ENCODE data around the gene CAPZB. TPM values are rescaled to one million over a fixed set of nuclear protein-coding genes. Genes with fewer than 3 reads are reported as not detected.

Gene CAPZB
- total RNA-seq, 2 experiments from 2014 or later: 335 to 340 TPM

DNA sequence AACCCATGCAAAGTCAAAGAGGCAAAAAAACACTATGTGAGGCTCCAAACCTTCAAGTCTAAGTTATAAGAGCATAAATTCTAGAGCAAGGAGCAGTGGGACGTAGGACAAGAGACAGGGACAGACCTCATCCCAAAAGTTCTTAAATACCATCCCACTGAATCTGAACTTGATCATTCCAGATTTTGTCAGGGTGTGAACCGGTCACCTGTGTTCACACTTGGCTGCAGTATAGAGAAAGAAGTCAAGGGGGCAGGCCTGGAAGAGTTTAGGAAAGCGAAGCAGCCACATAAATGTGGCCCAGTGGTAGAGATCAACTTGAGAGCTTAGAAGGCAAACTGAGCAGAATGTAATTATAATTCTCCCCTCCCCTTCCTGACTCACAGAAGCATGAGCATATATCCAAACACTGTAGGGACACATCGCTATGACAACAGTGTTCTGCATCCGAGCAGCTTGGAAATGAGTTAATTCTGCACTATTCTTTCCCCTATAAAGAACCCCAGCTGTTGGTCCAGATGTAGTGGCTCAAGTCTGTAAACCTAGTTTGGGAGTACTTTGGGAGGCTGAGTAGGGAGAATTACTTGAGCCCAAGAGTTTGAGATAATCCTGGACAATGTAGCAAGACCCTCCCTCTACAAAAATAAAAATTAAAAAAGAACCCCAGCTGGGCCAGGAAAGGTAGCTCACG is 176.1 kb downstream of the CAPZB start:
- H3K27me3 Mint-ChIP-seq: no peaks in the 10 kb centered on the region
- no peak for TF ChIP-seq CTCF (IDR thresholded peaks at IDR 0.05)
- ATAC-seq (no peak), DNase-seq (no peak)
- intact Hi-C loops (cut with micrococcal nuclease): no loop called here
- POLR2A ChIA-PET: interaction anchor here (1.9 kb wide), 1 partner anchor 48 kb away, joined by 5 read pairs; no protein-coding TSS in a partner anchor
- CTCF ChIA-PET: no interaction called here
- no peaks in the 10 kb centered on the region for H3K9me3 Mint-ChIP-seq
- H3K4me3 Mint-ChIP-seq: no peak overlapping the region
- peaks cover 18% of the 10 kb centered on the region for H3K36me3 Mint-ChIP-seq (ENCODE audit: low read depth)
- H3K27ac Mint-ChIP-seq: no peak overlapping the region
- peaks cover 17% of the 10 kb centered on the region for H3K4me1 Mint-ChIP-seq (ENCODE audit: low read depth)

DNA sequence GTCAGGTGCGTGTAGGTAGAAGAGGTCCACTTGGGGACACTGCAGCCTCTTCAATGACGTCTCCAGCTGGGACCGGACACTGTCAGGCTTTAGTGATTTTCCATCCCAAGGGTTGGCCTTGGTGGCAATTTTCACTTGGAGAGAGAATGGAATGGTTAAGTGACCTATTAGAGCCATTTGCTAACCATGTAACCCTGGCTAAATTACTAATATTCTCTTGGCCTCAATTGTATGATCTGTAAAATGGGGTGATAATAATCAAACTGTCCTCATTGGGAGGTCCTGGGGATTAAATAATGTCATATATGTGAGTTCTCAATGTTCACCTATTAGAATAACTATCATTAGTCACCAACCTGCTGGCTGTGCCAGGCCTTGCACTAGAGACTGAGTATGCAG is 176.8 kb downstream of the CAPZB start:
- H3K36me3 Mint-ChIP-seq (ENCODE audit: low read depth): peaks cover 19% of the 10 kb centered on the region
- H3K27ac Mint-ChIP-seq: no peak overlapping the region
- no peak for DNase-seq
- no peak overlapping the region for H3K4me3 Mint-ChIP-seq
- H3K27me3 Mint-ChIP-seq: no peaks in the 10 kb centered on the region
- ATAC-seq: no peak
- ChIA-PET CTCF (no interaction called here), POLR2A (no interaction called here)
- H3K4me1 Mint-ChIP-seq (ENCODE audit: low read depth): peaks cover 17% of the 10 kb centered on the region
- no peak for TF ChIP-seq CTCF (IDR thresholded peaks at IDR 0.05)
- intact Hi-C loops (cut with micrococcal nuclease): no loop called here
- H3K9me3 Mint-ChIP-seq: no peaks in the 10 kb centered on the region

DNA sequence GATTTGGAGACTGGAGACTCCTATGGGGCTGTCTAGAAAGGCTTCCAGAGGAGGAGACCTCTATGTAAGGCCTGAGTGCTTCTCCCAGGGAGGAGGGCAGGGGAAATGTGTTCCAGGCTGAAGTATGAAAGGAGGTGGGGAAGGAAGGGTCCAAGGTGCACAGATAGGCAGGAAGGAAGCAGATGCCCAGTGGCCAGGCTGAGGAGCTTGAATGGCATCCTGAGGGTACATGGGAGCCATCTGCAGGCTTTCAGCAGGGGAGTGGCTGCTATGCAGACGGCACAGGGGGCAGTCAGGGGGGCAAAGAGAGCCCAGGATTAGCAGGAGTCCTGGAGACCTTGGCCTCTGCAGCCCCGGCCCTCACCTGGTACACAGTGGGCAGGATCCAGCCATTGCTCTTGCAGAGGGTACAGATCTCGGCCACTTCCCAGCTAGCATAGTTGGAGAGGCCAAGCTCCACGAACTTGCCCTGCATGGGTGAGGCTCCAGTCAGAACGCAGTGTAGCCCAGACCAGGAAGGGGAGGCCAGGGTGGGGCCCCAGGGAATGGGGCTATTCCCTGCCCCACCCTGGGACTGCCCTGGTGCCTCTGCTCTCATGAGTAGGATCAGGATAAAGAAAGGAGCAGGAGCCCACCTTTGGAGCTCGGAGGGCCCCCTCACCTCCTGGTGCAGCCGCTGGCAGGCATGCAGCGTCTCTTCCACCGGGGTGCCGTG is 177.4 kb downstream of the CAPZB start:
- H3K4me3 Mint-ChIP-seq: no peak overlapping the region
- CTCF ChIA-PET: no interaction called here
- H3K9me3 Mint-ChIP-seq: no peaks in the 10 kb centered on the region
- TF ChIP-seq CTCF (IDR thresholded peaks at IDR 0.05): no peak
- H3K27ac Mint-ChIP-seq: no peak overlapping the region
- POLR2A ChIA-PET: no interaction called here
- DNase-seq (no peak), ATAC-seq (no peak)
- H3K27me3 Mint-ChIP-seq: no peaks in the 10 kb centered on the region
- intact Hi-C loops (cut with micrococcal nuclease): no loop called here
- peaks cover 12% of the 10 kb centered on the region for H3K4me1 Mint-ChIP-seq (ENCODE audit: low read depth)
- peaks cover 19% of the 10 kb centered on the region for H3K36me3 Mint-ChIP-seq (ENCODE audit: low read depth)

- CTCF ChIA-PET: no interaction called here
These were observed 178.4 kb downstream of the CAPZB start for GRCh38 chr1:19306941-19307340.

More at GRCh38 chr1:19306941-19307340, 178.4 kb downstream of the CAPZB start:
- Mint-ChIP-seq H3K4me1 (ENCODE audit: low read depth) (peaks cover 9% of the 10 kb centered on the region), H3K4me3 (no peak overlapping the region), H3K9me3 (no peaks in the 10 kb centered on the region), H3K36me3 (ENCODE audit: low read depth) (peaks cover 19% of the 10 kb centered on the region), H3K27ac (no peak overlapping the region), H3K27me3 (no peaks in the 10 kb centered on the region)
- intact Hi-C loops (cut with micrococcal nuclease): no loop called here
- POLR2A ChIA-PET: no interaction called here
- ATAC-seq: no peak
- DNase-seq: no peak
- no peak for TF ChIP-seq CTCF (IDR thresholded peaks at IDR 0.05)

Data from activated CD8-positive, alpha-beta T cell treated with anti-CD3 and anti-CD28 coated beads for 36 hours (primary cell).